Right hindlimb (tissue), 1 donor: ENCODE measurements around the gene UBE2B.
"Not testable (repeated sequence)": the region's sequence is repeated elsewhere in the genome, so short reads cannot be mapped to it uniquely, and the experiment has no call there.

Source experiments
- DNase-seq: peaks from one replicate; pipeline ENCODE4 v3.0.0-alpha.2; 2018

UBE2B gene

DNA sequence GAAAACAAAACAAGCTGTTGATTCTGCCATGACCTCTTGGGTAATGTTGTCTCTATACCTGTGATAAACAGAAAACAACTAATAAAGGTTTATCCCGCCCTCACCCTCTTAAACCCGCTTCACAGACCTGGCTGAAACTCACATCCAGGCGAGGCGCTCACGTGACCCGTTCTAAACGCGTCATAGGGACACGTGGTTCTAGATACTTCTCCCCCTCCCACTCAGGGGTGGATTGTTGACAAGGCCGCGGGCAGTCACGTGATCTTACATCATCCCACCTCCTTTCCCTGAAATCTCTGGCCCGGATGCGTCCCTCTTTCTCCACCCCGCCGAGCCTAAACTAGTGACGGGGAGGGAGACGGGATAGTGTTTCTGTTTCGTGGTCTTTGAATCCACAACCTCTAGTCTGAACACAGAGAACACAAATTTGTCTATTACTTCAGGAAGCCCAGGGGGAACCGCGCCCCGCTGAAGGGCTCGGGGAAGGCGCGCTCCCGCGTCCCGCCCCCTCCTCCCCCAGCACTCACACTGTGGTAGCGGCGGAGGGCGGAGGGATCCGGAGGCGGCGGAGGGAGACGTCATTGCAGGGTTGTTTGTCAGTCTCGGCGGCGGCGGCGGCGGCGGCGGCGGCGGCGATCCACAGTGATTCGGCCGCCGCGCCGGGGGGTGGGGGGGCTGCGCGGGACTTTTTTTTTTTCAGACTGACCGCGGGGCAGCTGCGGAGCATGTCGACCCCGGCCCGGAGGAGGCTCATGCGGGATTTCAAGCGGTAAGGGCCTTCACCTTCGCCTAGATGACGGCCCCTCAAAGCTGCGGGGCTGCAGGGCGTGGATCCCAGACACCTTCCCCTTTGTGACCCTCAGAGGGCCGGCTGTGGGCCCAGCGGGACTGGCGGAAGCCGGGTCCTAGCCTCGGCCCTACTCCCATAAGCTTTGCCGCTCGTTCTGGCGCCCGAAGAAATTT is at the start of gene UBE2B:
Gene UBE2B (plus strand): TSS at position 699 of the 963 bp plus-strand sequence. CDS start 27 bp downstream, at position 726.
- DNase-seq: peak; percentile 98

DNA sequence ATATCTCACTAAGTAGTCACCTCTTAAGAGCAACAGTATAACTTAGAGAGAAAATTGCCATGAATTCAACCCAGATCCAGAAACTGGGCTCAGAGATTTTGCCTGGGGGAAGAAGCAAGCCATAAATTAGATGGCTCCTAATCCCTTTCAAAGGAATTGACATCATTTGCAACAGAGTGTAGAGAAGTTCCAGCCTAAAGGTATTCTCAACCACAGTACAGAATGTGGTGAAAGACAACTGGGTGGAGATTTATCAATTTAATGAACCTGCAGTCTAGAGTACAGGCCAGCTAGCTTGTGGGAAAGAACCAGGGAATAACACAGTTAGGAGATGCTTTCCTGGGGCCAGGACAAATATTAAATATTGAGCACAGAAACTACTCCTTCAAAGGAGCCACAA is 44.0 kb upstream of the UBE2B start:
- no peak for DNase-seq

DNA sequence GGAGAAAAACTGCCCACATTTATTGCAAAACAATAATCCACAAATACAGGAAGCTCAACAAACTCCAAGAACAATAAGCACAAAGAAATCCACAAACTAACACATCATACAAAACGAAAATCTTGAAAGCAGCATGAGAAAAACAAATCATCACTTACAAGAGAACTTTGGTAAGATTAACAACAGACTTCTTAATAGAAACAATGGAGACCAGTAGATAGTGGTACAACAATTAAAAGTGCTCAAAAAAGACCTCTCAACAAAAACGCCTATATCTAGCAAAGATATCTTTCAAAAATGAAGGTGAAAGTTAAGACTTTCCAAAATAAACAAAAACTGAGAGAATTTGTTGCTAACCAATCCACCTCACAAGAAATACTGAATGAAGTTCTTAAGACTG is 42.8 kb upstream of the UBE2B start:
- DNase-seq: no peak

GRCh38 chr5:134336833-134337232 is 34.5 kb upstream of the UBE2B start:
- not testable (repeated sequence) for DNase-seq

DNA sequence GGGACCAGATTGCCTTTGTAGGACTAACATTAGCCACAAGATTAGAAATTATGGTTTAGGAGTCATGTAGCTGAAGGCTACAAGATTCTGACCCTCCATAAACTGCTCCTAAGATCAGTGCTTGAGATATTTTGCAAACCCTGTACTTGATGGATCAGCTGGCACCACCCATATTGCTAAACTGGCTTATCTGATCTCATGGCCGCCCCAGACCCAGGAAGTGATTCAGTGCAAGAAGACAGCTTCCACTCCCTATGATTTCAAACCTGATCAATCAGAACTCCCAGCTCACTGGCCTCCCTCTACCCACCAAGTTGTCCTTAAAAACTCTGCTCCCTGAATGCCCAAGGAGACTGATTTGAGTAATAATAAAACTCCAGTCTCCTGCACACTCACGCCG is 27.9 kb upstream of the UBE2B start:
- DNase-seq: not testable (repeated sequence)

DNA sequence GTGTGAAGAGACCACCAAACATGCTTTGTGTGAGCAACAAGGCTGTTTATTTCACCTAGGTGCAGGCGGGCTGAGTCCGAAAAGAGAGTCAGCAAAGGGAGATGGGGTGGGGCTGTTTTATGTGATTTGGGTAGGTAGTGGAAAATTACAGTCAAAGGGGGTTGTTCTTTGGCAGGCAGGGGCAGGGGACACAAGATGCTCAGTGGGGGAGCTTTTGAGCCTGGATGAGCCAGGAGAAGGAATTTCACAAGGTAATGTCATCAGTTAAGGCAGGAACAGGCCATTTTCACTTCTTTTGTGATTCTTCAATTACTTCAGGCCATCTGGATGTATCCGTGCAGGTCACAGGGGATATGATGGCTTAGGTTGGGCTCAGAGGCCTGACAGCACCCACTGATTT is 25.9 kb upstream of the UBE2B start:
- DNase-seq: not testable (repeated sequence)

DNA sequence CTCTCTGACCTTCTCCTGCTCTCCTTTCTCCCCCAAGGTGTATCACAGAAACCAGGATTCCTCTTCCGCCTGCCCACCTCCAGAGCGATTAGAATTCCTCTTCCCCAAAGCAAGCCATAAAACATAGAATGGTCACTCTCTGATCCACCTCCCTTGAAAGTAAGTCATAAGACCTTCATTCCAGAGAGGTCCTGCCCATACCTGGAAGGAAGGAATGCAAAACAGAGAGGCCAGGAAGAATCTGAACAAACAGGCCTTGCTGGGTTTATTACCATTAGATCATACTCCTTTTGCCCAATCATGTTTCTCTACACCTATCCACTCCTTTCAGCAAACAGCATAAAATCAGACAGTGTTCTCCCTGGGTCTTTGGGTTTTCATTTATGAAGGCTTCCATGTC is 25.4 kb upstream of the UBE2B start:
- no peak for DNase-seq

DNA sequence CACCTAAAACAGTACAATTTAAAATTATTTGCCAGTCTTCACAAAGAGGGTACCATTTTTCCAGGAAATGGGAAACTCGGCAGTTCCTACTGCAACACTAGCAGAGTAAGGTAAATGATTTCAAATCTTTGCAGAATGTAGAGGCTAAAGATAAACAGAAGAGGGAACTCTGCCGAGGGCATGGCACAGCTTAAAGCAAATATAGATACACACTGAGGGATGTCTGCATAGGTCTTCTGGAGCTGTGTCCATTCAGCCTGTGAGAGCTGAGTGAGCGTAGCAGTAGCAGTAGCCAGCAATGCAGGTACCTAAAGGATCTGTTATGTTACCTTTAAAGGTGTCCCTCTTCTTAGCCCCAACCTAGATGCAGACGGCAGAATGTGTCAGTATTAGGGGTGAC is 21.9 kb upstream of the UBE2B start:
- no peak for DNase-seq

GRCh38 chr5:134355681-134356080 is 15.7 kb upstream of the UBE2B start:
- DNase-seq: no peak

DNA sequence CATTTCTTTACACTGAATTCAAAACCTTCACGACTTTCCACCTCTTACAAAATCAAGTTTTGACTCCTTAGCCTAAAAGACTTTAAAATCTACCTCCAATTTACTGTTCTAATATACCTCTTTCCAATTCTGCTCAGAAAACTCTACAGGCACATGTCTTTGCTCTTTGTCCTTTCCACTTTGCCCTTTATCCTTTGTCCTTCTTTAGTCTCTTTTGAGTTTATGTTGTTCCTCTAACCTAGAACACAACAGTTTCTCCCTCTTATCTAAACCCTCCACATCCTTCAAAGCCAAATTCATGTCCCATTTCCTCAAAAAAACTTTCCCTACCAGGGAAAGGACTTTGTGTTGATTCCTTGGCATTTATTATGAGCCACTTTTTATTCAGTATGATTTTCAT is 5.8 kb upstream of the UBE2B start:
- no peak for DNase-seq

- no peak for DNase-seq
Observed at GRCh38 chr5:134370311-134370870, 978 bp upstream of the UBE2B start.

- DNase-seq: peak; percentile 69
Observed at GRCh38 chr5:134371834-134372340, 518 bp downstream of the UBE2B start.

DNA sequence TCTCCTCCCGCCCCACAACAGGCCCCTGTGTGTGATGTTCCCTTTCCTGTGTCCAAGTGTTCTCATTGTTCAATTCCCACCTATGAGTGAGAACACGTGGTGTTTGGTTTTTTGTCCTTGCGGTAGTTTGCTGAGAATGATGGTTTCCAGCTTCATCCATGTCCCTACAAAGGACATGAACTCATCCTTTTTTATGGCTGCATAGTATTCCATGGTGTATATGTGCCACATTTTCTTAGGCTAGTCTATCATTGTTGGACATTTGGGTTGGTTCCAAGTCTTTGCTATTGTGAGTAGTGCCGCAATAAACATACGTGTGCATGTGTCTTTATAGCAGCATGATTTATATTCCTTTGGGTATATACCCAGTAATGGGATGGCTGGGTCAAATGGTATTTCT is 2.3 kb downstream of the UBE2B start:
- DNase-seq: not testable (repeated sequence)

DNA sequence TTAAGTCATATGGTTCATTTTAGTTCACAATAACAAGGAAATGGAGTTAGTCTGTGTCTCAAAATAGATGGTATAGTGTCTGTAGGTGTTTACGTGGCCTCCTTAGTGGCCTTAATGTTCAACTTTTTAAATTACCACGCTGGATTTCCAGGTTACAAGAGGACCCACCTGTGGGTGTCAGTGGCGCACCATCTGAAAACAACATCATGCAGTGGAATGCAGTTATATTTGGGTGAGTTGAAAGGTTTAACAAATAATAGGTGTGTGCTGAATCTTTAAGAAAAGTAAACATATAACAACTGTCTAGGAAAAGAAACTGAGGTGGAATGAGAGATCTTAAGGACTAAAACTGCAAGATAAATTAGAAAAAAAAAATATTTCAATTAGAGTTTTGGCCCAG is 2.9 kb downstream of the UBE2B start:
- DNase-seq: no peak

DNA sequence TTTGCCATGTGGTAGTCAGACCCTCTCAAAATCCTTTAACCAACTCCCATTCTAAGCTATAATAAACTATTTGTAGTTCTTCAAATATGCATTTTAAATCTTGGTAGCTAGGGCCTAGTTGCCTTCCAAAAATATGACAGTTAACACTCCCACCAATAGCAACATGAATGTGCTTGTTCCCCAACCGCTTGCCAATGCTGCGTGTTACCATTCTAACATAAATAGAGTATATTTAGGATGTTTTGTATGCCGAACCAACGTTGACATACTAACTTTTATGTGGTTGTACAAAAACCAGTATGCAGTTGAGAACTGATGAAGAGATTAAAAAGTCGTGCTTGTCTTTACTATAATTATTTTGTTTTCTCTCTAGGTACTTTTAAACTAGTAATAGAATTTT is 9.0 kb downstream of the UBE2B start:
- DNase-seq: no peak

GRCh38 chr5:134382204-134382603 is 10.8 kb downstream of the UBE2B start:
- DNase-seq: not testable (repeated sequence)

DNA sequence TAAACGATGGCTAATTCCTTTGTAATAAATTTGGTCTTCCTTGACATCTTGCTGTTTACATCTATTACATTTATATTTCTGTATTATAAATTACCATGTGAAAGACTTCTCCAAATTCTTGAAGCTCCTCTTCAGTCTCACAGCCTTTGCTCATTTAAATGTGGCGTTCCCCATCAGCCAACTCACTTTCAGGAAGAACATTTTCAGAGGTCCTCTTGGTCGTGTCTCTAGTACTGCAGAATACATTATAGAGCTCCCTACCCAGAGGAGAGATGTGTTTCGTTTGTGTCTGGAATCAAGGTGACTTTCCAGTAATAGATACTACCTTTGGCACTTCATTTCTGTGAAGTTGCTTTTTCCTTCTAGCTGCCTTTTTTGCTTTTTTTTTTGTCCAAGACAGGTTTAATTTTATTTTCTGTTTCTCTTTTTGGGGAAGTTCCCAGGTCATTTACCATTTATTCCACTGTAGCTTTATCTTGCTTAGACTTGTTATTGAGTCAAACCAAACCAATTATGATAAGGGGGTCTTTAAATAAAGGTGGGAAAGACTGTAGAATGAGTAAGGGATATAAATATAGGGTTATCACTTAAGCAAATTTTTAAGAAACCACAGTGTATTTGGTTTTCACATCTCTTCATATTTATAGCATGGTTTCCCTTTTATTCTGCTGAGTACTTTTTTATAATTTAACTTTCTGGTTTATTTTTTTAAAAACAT is 12.8 kb downstream of the UBE2B start:
- no peak for DNase-seq

- no peak for DNase-seq
Observed at GRCh38 chr5:134387443-134387842, 16.1 kb downstream of the UBE2B start.

GRCh38 chr5:134392301-134392700 is 20.9 kb downstream of the UBE2B start:
- DNase-seq: no peak

DNA sequence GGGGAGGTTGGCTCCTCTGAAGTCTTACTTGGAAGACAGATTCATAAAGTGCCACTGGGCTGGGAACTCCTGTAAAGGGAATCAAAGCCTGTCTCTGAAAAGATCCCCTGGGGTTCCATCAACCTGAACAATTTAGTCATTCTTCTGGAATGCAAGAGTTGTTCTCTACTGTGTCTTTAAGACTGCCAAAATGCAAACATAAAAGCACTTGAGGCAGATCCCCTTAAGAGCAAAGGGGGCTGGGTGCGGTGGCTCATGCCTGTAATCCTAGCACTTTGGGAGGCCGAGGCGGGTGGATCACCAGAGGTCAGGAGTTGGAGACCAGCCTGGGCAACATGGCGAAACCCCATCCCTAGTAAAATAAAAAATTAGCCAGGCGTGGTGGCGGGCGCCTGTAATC is 23.6 kb downstream of the UBE2B start:
- DNase-seq: no peak

DNA sequence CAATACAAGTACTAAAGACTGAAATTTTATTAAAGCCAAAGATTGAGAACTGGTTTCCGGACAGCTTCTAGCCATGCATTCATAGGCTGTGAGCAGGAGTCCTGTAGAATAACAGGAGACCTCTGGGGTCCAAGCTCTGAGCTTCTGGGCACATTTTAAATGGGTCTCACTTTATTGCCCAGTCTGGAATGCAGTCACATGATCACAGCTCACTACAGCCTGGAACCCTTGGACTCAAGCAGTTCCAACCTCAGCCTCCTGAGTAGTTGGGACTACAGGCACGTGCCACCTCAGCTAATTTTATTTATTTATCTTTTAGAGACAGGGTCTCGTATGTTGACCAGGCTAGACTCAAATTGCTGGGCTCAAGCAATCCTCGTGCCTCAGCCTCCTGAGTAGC is 24.9 kb downstream of the UBE2B start:
- DNase-seq: no peak

DNA sequence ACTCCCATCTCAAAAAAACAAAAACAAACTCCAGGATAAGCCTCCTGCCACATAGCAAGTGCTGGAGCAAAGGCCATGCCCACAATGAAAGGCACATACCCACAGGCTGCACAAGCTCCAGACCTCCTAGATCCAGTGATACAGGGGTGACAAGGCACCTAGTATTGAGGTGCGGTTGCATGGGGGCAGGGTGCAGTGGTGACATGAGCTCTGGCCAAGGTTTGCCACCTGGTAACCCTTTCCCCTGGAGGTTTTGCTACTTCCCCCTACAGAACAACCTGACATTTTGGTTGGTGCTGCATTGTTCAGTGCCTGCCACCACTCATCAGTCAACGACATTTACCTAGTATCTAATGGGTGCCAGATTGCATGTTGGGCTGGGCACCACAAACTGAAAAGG is 25.8 kb downstream of the UBE2B start:
- DNase-seq: no peak

DNA sequence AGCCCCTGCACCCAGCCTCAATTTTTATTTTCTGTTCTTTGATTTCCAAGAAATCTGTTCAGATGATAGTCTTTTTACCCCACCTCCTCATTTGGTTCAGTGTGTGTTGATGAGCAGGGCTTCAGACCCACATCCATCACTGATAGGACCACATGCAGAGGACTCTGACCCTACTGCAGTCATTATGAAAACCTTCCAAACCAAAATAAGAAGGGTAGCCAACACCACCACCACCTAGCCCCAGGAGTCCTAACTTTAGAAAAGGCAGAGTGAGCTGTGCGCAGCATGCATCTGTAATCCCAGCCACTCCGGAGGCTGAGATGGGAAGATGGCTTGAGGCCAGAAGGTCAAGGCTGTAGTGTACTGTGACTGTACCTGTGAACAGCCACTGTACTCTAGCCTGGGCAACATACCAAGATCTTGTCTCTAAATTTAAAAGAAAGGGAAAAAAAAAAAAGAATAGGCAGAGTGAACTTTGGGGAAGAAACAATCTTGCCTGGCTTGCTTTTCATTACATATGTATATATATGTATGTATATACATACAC is 27.3 kb downstream of the UBE2B start:
- no peak for DNase-seq
